HG03460 (cell line): Measurements from ENCODE around the gene KLHL5.
"Not testable (repeated sequence)": the region's sequence is repeated elsewhere in the genome, so short reads cannot be mapped to it uniquely, and the experiment has no call there.

Experiments
- ATAC-seq: cut with Tn5 transposase; IDR thresholded peaks from one replicate; pipeline ENCODE4 v1.9.1; 2021; ENCODE audit not compliant: unreplicated experiment

Gene KLHL5

DNA sequence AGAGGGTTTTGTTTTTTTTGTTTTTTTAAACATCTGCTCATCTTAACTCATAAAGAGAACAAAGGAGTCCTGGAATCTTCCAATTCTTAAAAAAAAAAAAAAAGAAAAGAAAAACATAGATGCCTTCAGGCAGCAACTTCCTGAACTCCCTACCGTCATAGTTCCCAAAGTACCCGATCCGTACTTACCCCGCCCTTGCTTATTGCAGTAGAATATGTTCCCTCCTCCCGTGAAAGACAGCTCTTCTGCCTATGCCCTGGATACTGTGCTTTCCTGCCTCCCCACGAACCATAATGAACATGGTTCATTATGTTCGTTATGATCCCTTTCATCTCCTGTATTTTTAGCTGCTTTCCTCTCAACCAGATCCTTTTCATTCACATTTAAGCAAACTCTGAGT, 40.3 kb downstream of the KLHL5 start:
- ATAC-seq, result no peak

DNA sequence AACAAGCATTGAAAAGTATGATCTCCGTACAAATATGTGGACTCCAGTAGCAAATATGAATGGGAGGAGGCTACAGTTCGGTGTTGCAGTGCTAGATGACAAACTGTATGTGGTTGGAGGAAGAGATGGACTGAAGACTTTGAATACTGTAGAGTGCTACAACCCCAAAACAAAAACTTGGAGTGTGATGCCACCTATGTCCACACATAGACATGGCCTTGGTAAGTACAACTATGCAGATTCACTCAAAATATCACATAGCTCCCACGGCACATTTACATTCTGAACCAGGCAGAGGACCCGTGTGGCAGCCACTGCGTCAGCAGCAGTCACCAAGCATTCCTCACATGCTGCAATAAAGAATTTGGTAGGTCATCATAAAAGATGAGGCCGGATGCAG, 41.3 kb downstream of the KLHL5 start:
- ATAC-seq, result no peak

DNA sequence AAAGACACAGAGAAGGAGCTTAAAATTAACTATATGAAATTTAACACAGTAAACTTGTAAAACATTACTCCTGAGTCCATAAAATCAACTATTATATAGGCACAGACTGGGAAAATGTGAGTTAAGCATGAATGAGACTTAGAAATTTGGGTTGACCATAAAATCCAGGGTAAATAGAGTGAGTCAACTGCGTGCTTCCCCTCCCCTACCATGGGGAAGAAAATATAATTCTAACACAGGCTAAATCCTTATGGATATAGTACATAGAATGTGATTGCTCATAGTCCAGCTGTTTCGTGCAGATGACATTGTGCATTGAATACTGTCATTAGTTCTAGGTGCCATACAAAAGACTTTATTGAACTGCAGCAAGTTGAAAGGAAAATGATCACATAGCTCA, 42.2 kb downstream of the KLHL5 start:
- ATAC-seq, result no peak

DNA sequence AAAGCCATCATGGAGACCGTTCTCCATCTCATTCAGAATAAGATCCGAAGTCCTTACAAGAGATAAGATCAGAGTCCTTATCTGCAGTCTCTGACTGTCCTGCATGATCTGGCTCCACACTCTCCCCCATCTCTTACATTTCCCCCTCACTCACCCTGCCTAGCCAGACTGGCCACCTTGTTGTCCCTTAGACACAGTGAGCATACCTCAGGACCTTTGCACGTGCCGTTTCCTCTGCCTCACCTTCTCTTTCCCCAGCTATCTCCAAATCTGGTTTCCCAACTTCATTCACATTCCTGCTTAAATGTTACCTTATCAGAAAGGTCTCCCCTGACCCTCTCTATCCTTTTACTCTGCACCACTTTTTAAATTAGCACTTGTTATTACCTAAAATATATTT, 44.0 kb downstream of the KLHL5 start:
- no peak for ATAC-seq

DNA sequence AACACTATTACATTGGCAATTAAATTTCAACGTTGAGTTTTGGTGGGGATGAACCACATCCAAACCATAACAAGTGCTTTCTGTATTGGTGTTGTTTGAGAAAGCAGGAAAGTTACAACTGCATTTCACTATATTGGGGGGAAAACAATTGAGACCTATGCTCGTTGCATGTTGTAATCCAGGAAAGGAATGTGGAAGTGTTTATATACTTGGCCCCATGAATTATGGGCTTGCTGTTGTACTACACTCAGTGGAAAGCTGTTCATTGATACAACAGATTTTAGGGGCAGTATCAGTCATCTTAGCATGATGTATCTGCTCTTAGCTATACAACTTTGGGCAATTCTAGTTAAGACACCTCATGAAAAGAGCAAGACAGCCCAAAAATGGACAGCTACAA, 52.4 kb downstream of the KLHL5 start:
- ATAC-seq, result no peak

DNA sequence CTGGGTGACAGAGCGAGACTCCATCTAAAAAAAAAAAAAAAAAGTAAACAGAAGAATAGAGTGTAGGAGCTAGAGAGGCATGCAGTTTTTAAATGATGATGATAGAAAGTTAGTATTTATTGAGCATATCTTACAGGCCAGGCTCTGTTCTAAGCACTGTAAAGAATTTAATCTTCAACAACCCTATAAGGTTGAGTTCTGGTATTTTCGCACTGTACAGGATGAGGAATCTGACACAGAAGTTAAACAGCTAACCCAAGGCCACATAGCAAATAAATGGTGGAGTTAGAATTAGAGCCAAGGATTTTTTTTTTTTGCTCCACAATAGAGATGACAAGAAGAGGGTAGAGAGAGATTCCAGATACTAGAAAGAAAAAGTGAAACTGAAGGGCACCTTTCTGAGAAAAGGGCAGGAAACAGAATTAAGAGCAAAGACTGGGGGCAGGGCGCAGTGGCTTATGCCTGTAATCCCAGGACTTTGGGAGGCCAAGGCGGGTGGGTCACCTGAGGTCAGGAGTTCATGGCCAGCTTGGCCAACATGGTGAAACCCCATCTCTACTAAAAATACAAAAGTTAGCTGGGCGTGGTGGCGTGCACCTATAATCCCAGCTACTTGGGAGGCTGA, 56.1 kb downstream of the KLHL5 start:
- ATAC-seq, result no peak

DNA sequence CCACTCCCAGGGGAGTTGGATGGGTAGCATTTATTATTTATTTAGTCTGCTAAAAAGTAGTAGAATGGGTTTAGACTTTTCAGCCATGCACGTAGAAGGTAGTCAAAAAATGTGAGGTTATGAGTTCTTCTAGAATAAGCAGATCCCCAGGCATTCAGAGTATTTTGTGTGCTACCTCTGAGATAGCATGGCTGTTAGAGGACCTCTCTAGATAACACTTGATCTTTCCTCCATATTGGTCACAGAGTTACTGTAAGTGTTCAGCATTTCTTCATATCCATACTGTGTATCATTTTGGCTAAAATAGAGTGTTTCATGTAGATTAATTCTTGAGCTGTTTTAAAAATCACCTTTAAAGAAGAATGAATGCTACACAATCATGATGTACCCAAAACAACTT, 58.4 kb downstream of the KLHL5 start:
- ATAC-seq, result no peak

DNA sequence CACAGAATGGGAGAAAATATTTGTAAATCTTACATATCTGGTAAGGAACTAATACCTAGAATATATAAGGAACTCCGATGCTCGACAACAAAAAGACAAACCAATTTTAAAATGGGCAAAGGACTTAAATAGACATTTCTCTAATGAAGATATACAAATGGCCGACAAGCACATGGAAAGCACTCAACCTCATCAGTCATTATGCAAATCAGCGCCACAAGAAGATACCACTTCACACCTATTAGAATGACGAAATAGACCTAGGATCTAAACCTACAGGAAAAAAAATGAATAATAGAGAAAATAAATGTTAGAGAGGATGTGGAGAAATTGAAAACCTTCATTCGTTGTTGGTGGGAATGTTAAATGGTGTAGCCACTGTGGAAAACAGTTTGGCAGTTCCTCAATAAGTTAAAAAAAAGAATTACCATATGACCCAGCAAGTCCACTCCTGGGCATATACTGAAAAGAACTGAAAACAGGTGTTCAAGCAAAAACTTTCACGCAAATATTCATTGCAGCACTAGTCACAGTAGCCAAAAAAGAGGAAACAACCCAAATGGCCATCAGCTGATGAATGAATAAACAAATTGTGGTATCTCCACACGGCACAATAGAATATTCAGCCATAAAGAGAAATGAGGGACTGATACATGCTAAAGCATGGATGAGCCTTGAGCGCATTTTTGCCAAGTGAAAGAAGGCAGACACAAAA, 63.0 kb downstream of the KLHL5 start:
- ATAC-seq, result peak; percentile 82

DNA sequence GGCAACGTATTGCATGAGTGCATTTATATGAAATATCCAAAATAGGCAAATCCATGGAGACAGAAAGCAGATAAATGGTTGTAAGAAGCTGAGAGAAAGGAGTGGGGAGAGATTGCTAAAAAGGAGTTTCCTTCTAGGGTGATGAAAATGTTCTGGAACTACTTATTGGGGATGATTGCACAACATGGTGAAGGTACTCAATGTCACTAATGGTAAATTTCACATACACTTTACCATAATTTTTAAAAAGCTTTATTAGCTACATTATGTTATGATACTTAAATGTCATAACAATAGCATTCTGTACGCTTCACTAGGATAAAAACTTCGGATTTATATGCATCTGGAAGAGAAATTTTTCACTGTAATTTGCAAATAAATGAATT, 63.6 kb downstream of the KLHL5 start:
- no peak for ATAC-seq

DNA sequence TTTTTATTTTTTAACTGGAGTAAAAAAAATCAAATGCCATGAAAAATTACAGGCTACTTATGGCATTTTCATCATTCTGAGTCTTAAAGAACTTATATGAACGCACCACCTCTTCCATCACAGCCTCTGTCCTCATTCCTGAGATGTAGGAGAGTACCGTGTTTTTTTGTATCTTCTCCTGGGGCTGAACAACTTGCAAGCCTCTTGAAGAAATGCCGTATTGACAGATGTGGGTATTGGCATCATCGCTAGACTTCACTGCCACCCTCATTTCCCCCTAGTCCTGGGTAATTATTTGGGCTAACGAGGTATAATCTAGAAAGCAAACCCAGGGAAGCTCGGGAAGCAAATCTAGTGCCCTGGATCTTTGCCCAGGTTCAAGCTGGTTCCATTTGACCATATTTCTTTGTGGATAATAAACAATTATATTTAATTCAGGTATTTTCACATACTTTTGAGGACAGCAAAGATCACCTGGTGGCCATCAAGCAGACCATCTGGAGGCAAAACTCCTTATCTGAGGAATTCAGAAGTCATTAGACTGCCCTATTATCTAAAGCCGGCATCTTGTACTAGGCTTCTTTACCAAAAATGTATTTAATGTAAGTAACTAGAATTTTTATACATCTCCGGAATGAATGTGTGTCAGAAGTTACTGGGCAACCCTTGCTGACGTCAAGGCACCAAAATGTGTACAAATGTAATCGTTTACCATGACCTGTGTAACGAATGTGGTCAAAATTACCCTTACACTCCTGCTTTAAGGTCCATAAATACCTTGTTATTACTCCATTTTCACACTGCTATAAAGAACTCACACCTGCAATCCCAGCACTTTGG, 64.4 kb downstream of the KLHL5 start:
- no peak for ATAC-seq

DNA sequence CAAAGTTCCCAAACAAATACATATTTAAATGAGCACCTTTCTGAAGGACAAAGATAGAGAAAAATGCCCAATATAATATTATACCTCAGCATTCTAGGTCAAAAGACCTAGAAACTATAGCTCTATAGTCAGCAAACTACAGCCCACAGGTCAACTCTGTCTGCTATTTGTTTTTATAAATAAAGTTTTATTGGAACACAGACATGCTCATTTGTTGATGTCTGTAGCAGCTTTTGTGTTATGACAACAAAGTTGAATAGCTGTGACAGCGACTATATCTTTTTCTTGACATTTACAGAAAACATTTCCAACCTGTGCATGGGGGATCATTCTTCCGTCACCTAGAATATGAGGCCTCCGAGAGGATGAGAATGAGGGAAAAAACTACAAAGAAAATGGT, 71.6 kb downstream of the KLHL5 start:
- no peak for ATAC-seq

DNA sequence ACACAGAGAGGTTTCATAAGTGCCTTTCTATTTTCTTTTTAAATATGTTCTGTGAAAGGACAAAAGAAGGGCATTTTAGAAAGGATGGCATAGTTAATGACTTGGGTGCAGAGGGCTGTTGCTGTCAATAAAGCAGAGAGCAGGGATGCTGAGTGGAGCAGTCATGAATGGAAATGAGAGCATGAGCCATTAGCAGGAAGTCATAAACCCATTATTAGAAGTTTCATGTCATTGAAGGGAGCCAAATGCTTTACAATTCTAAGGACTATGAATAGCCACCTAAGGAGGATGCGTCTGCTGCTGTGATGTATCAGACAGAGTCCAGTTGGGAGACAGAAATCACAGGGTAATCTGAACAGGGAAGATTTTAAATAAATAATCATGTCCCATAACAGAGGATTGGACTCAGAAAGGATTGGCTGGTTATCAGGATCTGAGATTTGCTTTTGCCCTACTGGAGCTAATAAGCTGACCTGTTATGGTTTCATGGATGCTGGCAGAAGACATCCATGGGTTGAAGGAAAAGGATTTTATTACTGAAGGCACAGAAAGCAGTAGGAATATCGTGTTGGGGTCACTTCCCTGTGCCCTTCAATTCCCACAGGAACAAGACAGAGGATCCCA, 72.8 kb downstream of the KLHL5 start:
- ATAC-seq, result no peak

DNA sequence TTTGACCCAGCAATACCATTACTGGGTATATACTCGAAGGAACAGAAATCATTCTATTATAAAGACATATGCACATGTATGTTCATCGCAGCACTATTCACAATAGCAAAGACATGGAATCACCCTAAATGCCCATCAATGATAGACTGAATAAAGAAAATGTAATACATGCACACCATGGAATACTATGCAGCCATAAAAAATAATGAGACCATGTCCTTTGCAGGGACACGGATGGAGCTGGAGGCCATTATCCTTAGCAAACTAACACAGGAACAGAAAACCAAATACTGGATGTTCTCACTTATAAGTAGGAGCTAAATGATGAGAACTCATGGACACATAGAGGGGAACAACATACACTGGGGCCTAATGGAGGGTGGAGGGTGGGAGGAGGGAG, 76.2 kb downstream of the KLHL5 start:
- not testable (repeated sequence) for ATAC-seq

DNA sequence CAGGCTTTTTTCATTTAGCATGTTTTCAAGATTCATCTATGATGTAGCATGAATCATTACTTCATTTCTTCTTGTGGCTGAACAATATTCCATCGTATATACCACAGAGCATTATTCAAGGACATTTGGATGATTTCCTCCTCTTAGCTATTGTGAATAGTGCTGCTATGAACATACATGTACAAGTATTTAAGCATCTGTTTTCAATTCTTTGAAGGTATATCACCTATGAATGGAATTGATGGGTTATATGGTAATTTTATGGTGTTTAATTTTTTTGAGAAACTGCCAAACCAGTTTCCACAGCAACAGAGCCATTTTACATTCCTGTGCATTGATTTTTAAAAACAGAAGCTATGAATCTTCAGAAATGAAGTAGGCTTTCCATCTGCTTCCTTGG, 84.2 kb downstream of the KLHL5 start:
- no peak for ATAC-seq

DNA sequence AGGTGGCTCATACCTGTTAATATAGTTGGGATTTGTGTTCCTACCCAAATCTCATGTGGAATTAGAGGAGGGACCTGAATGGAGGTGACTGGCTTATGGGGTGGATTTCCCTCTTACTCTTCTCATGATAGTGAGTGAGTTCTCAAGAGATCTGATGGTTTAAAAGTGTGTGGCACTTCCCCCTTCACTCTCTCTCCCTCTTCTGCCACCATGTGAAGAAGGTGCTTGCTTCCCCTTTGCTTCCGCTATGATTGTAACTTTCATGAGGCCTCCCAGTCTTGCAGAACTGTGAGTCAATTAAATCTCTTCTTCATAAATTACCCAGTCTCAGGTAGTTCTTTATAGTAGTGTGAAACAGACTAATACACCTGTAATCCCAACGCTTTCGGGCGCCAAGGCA, 92.0 kb downstream of the KLHL5 start:
- ATAC-seq, result no peak

DNA sequence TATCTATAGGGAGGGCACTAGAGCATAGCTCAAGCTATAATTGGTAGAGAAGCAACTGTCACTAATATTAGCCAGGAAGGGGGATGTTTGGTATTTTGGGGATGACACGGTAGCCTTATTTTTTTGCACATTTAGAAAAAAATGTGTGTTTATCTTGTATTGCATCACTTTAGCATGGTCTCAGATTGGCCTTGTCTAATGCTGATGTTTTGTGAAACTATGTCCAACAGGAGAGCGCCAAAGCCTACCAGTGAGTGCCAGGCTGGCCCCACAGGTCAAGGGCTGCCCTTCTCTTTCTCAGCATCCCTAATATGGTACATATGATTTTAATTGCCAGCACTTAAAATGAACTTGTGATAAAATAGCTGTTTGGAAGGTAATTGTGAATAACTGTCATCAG, 95.5 kb downstream of the KLHL5 start:
- no peak for ATAC-seq

DNA sequence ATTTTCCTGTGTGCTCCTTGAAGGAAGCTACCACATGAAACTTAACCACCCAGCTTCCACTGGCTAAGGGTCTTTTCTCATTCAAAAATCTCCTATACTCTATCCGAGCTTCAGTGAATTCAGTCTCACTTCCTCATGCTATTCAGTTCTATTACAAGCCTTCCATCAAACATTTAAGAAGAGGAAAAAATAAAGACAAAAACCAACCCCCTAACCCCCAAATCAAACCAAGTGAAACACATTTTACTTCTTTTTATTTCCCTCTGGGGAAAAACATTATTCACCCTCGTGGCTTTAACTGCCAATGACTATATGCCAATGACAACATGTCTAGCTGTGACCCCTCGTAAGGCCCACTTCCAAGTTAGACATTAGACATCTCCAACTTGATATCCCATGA, 104.1 kb downstream of the KLHL5 start:
- ATAC-seq, result no peak

DNA sequence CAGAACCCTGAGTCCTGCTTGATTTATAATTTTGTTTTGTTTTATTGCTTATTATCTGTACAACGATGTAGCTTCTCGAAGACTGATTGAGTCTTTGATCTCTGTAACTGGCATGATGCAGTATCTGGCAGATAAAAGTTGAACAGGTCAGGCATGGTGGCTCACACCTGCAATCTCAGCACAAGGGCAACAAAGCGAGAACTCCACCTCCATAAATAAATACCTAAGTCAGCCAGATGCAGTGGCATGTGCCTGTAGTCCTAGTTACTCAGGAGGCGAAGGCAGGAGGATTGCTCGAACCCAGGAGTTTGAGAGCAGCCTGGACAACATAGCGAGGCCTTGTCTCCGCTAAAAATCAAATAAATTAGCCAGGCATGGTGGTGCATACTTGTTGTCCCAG, 104.6 kb downstream of the KLHL5 start:
- no peak for ATAC-seq

DNA sequence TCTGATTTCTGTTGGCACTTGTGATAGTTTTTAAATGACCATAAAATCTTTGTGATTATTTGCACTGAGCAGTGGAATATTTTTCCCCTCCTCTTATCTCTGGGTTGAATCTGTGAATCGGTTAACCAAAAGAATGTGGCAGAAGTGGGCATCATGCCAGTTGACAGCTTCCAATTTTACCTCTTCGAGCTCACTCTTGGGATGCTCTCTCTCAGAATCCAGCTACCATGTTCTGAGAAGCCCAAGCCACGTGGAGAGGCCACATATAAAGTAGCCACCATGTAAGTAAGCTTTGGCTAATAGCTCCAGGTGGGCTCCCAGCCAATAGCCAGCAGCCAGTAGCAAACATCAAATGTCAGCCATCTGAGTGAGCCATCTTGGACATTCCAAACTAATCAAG, 107.4 kb downstream of the KLHL5 start:
- no peak for ATAC-seq

DNA sequence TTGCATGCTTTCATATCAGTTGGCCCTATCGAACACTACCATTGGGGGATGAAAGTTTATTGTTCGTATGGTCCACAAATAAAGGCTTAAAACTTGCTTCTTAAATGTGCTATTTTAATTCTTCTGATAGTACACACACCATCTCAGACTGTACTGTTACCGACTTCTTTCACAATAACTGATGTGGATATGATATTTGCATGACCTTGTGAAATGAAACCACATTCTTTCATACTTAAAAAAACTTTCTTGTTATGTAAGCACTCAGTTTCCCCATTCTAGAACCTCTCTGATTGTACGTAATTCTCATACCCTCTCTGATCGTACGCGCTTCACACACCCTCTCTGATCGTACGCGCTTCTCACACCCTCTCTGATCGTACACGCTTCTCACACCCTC, 108.3 kb downstream of the KLHL5 start:
- no peak for ATAC-seq
